Erythroblast (primary cell): ENCODE measurements around the gene USP12.
A peak's percentile ranks its signal among the peaks of the same experiment; 100 is the strongest.

ENCODE experiments used
- DNase-seq, 2 experiments: peaks; one replicate each; lab custom pipeline; 2025; lab: John Stamatoyannopoulos, UW
- GATA1 ChIP-seq: IDR thresholded peaks from 2 replicates; pipeline ENCODE4 v1.6.1; 2011; ENCODE audit warnings: low read depth, mild to moderate bottlenecking, control low read depth, low read length, moderate library complexity
- POLR2A ChIP-seq: IDR thresholded peaks from 2 replicates; pipeline ENCODE4 v1.6.1; 2011; ENCODE audit warnings: mild to moderate bottlenecking, low read length

USP12 gene

GRCh38 chr13:27024776-27025492 is 146.7 kb downstream of the USP12 start:
- DNase-seq, result no peak
- TF ChIP-seq GATA1 (no peak), POLR2A (no peak)

GRCh38 chr13:27024074-27024461 is 147.5 kb downstream of the USP12 start:
- DNase-seq, result peak; percentile 39 to 64
- no peak for TF ChIP-seq GATA1
- no peak for TF ChIP-seq POLR2A

GRCh38 chr13:27023385-27024073 is 148.1 kb downstream of the USP12 start:
- peak in 1 of 2 experiments; percentile 39 for DNase-seq
- TF ChIP-seq POLR2A (no peak), GATA1 (no peak)

GRCh38 chr13:27022571-27023311 is 148.9 kb downstream of the USP12 start:
- TF ChIP-seq POLR2A (no peak), GATA1 (no peak)
- peak; percentile 76 to 90 for DNase-seq

GRCh38 chr13:27020415-27020814 is 151.2 kb downstream of the USP12 start:
- no peak for TF ChIP-seq GATA1
- no peak for TF ChIP-seq POLR2A

GRCh38 chr13:27018882-27019281 is 152.7 kb downstream of the USP12 start:
- TF ChIP-seq GATA1 (no peak), POLR2A (no peak)
- DNase-seq, result no peak

More at GRCh38 chr13:27020415-27020814, 151.2 kb downstream of the USP12 start:
- DNase-seq, result no peak

GRCh38 chr13:27018344-27018861 is 153.2 kb downstream of the USP12 start:
- no peak for DNase-seq
- TF ChIP-seq POLR2A (no peak), GATA1 (no peak)

GRCh38 chr13:27016875-27017274 is 154.7 kb downstream of the USP12 start:
- TF ChIP-seq GATA1 (no peak), POLR2A (no peak)
- DNase-seq, result peak in 1 of 2 experiments; percentile 14
